Measurements from ENCODE around the gene HEXB.

Gene HEXB

DNA sequence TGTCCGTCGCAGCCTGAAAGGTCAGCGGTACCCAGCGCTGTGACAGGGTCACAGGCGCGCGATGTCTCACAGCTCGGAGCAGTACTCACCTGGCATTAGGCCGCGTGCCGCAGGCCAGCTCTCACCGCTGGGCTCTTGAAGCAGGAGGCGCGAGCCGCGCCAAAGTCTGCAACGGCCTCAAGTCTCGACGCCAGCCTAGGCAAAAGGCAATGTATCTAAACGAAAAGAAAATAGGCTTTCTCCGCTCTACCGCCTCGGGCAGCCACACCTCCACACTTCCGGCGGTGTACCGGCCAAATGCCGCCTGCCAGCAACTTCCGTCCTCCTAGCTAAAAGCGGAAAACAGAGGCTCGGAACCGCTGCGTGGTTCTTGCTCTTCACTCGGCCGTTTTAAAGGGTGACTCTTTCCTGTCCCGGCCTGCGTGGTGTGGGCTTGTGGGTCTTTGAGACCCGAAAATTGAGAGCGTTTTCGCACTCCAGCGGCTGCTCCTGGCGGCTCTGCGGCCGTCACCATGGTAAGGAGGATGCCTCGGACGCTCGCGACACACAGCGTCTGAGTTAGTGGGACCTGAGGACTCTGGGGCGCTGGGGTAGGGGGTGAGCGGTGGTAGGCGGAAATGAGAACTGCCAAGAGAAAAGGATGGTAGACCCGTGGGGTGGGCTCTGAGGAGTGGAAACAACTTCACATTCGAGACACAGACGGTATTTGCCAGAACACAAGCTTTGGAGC, 82.0 kb downstream of the HEXB start, which contains the start of the genes GFM2 and NSA2 (continued):
- TF ChIP-seq ZNF114 (tag by site-specific recombination; IDR thresholded peaks at IDR 0.05): no peak
- TF ChIP-seq ZNF311 (tag by site-specific recombination; IDR thresholded peaks at IDR 0.05; ENCODE audit: borderline replicate concordance): no peak
- no peak for TF ChIP-seq ZNF707 (tag by site-specific recombination; IDR thresholded peaks at IDR 0.05)
- no peak for TF ChIP-seq ZNF274 (IDR thresholded peaks at IDR 0.05; ENCODE audit: low read length)
- no peak for TF ChIP-seq ZNF274 (tag by site-specific recombination; IDR thresholded peaks at IDR 0.05; ENCODE audit: borderline replicate concordance)
- no peak for TF ChIP-seq MEIS1 (CRISPR knock-in tag; IDR thresholded peaks at IDR 0.05; ENCODE audit: borderline replicate concordance)
- no peak for TF ChIP-seq ZNF785 (tag by site-specific recombination; IDR thresholded peaks at IDR 0.05)
- no peak for TF ChIP-seq ZNF837 (tag by site-specific recombination; IDR thresholded peaks at IDR 0.05)
- TF ChIP-seq ZNF121 (tag by site-specific recombination; IDR thresholded peaks at IDR 0.05): no peak; the same call in 1 of the 2 replicates
- TF ChIP-seq, protein P1, sequence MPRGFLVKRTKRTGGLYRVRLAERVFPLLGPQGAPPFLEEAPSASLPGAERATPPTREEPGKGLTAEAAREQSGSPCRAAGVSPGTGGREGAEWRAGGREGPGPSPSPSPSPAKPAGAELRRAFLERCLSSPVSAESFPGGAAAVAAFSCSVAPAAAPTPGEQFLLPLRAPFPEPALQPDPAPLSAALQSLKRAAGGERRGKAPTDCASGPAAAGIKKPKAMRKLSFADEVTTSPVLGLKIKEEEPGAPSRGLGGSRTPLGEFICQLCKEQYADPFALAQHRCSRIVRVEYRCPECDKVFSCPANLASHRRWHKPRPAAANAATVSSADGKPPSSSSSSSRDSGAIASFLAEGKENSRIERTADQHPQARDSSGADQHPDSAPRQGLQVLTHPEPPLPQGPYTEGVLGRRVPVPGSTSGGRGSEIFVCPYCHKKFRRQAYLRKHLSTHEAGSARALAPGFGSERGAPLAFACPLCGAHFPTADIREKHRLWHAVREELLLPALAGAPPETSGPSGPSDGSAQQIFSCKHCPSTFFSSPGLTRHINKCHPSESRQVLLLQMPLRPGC (tag by site-specific recombination; IDR thresholded peaks at IDR 0.05): peak; percentile 89
- TF ChIP-seq, protein P2, sequence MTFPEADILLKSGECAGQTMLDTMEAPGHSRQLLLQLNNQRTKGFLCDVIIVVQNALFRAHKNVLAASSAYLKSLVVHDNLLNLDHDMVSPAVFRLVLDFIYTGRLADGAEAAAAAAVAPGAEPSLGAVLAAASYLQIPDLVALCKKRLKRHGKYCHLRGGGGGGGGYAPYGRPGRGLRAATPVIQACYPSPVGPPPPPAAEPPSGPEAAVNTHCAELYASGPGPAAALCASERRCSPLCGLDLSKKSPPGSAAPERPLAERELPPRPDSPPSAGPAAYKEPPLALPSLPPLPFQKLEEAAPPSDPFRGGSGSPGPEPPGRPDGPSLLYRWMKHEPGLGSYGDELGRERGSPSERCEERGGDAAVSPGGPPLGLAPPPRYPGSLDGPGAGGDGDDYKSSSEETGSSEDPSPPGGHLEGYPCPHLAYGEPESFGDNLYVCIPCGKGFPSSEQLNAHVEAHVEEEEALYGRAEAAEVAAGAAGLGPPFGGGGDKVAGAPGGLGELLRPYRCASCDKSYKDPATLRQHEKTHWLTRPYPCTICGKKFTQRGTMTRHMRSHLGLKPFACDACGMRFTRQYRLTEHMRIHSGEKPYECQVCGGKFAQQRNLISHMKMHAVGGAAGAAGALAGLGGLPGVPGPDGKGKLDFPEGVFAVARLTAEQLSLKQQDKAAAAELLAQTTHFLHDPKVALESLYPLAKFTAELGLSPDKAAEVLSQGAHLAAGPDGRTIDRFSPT (tag by site-specific recombination; IDR thresholded peaks at IDR 0.05): no peak
- TF ChIP-seq, protein P3, sequence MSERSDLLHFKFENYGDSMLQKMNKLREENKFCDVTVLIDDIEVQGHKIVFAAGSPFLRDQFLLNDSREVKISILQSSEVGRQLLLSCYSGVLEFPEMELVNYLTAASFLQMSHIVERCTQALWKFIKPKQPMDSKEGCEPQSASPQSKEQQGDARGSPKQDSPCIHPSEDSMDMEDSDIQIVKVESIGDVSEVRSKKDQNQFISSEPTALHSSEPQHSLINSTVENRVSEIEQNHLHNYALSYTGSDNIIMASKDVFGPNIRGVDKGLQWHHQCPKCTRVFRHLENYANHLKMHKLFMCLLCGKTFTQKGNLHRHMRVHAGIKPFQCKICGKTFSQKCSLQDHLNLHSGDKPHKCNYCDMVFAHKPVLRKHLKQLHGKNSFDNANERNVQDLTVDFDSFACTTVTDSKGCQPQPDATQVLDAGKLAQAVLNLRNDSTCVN (tag by site-specific recombination; optimal IDR thresholded peaks at IDR 0.05): peak; percentile 46
- TF ChIP-seq, protein P4, sequence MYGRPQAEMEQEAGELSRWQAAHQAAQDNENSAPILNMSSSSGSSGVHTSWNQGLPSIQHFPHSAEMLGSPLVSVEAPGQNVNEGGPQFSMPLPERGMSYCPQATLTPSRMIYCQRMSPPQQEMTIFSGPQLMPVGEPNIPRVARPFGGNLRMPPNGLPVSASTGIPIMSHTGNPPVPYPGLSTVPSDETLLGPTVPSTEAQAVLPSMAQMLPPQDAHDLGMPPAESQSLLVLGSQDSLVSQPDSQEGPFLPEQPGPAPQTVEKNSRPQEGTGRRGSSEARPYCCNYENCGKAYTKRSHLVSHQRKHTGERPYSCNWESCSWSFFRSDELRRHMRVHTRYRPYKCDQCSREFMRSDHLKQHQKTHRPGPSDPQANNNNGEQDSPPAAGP (tag by site-specific recombination; IDR thresholded peaks at IDR 0.05): peak; percentile 89
- peak; percentile 61 for TF ChIP-seq ZNF843 (tag by site-specific recombination; IDR thresholded peaks at IDR 0.05)
- TF ChIP-seq, protein P5, sequence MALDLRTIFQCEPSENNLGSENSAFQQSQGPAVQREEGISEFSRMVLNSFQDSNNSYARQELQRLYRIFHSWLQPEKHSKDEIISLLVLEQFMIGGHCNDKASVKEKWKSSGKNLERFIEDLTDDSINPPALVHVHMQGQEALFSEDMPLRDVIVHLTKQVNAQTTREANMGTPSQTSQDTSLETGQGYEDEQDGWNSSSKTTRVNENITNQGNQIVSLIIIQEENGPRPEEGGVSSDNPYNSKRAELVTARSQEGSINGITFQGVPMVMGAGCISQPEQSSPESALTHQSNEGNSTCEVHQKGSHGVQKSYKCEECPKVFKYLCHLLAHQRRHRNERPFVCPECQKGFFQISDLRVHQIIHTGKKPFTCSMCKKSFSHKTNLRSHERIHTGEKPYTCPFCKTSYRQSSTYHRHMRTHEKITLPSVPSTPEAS (tag by site-specific recombination; IDR thresholded peaks at IDR 0.05): peak; percentile 32; the same call in 1 of the 2 replicates
- TF ChIP-seq ZNF76 (tag by site-specific recombination; IDR thresholded peaks at IDR 0.05; ENCODE audit: borderline replicate concordance, low read depth): peak; percentile 93
- TF ChIP-seq ZNF830 (tag by site-specific recombination; IDR thresholded peaks at IDR 0.05; ENCODE audit: low read depth): no peak
- TF ChIP-seq ZNF677 (tag by site-specific recombination; IDR thresholded peaks at IDR 0.05): no peak
- TF ChIP-seq ZNF544 (tag by site-specific recombination; IDR thresholded peaks at IDR 0.05): no peak
- TF ChIP-seq, protein P6, sequence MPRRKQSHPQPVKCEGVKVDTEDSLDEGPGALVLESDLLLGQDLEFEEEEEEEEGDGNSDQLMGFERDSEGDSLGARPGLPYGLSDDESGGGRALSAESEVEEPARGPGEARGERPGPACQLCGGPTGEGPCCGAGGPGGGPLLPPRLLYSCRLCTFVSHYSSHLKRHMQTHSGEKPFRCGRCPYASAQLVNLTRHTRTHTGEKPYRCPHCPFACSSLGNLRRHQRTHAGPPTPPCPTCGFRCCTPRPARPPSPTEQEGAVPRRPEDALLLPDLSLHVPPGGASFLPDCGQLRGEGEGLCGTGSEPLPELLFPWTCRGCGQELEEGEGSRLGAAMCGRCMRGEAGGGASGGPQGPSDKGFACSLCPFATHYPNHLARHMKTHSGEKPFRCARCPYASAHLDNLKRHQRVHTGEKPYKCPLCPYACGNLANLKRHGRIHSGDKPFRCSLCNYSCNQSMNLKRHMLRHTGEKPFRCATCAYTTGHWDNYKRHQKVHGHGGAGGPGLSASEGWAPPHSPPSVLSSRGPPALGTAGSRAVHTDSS (tag by site-specific recombination; IDR thresholded peaks at IDR 0.05): no peak
- peak; percentile 91; the same call in 1 of the 2 replicates for TF ChIP-seq REPIN1 (tag by site-specific recombination; IDR thresholded peaks at IDR 0.05; ENCODE audit: low read depth)
- TF ChIP-seq ZNF37A (tag by site-specific recombination; IDR thresholded peaks at IDR 0.05): no peak
- TF ChIP-seq, protein P7, sequence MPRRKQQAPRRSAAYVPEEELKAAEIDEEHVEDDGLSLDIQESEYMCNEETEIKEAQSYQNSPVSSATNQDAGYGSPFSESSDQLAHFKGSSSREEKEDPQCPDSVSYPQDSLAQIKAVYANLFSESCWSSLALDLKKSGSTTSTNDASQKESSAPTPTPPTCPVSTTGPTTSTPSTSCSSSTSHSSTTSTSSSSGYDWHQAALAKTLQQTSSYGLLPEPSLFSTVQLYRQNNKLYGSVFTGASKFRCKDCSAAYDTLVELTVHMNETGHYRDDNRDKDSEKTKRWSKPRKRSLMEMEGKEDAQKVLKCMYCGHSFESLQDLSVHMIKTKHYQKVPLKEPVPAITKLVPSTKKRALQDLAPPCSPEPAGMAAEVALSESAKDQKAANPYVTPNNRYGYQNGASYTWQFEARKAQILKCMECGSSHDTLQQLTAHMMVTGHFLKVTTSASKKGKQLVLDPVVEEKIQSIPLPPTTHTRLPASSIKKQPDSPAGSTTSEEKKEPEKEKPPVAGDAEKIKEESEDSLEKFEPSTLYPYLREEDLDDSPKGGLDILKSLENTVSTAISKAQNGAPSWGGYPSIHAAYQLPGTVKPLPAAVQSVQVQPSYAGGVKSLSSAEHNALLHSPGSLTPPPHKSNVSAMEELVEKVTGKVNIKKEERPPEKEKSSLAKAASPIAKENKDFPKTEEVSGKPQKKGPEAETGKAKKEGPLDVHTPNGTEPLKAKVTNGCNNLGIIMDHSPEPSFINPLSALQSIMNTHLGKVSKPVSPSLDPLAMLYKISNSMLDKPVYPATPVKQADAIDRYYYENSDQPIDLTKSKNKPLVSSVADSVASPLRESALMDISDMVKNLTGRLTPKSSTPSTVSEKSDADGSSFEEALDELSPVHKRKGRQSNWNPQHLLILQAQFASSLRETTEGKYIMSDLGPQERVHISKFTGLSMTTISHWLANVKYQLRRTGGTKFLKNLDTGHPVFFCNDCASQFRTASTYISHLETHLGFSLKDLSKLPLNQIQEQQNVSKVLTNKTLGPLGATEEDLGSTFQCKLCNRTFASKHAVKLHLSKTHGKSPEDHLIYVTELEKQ (tag by site-specific recombination; IDR thresholded peaks at IDR 0.05; ENCODE audit: borderline replicate concordance): peak; percentile 61; the same call in 1 of the 2 replicates
- peak; percentile 68; the same call in 1 of the 2 replicates for TF ChIP-seq ZBTB7A (tag by site-specific recombination; IDR thresholded peaks at IDR 0.05; ENCODE audit: low read depth)
- no peak for TF ChIP-seq SCRT1 (tag by site-specific recombination; IDR thresholded peaks at IDR 0.05; ENCODE audit: borderline replicate concordance)
- TF ChIP-seq SCRT2 (tag by site-specific recombination; IDR thresholded peaks at IDR 0.05): peak; percentile 37; the same call in 1 of the 2 replicates
- TF ChIP-seq ZNF664 (tag by site-specific recombination; IDR thresholded peaks at IDR 0.05): peak; percentile 63; the same call in 1 of the 2 replicates
